Fibroblast of lung (primary cell): ENCODE measurements around the gene XPR1. TPM values are rescaled to one million over a fixed set of nuclear protein-coding genes. Genes with fewer than 3 reads are reported as not detected.

Experiments used
- DNase-seq, 2 donors: peaks; one replicate each; pipeline versions ENCODE4 v3.0.0 to v3.0.0-alpha.2; 2010; ENCODE audit warnings: low read depth in 2 of 2
- H2AFZ ChIP-seq: 2 replicates; pipeline ENCODE4 v1.5.1; 2012; ENCODE audit warnings: low read length, control low read depth, inconsistent platforms
- H3K27ac ChIP-seq: 2 replicates; pipeline ENCODE4 v1.5.1; 2011; ENCODE audit warnings: low read length, control low read depth; ENCODE audit not compliant: insufficient read depth
- H3K27me3 ChIP-seq: 2 replicates; pipeline ENCODE4 v1.5.1; 2011; ENCODE audit warnings: mild to moderate bottlenecking, low read length; ENCODE audit not compliant: control insufficient read depth, insufficient read depth
- H3K36me3 ChIP-seq: 2 replicates; pipeline ENCODE4 v1.5.1; 2011; ENCODE audit warnings: low read length; ENCODE audit not compliant: control insufficient read depth, insufficient read depth
- H3K4me1 ChIP-seq: 2 replicates; pipeline ENCODE4 v1.5.1; 2011; ENCODE audit warnings: low read length; ENCODE audit not compliant: control insufficient read depth, insufficient read depth; ENCODE audit errors: extremely low read depth
- H3K4me2 ChIP-seq: 2 replicates; pipeline ENCODE4 v1.5.1; 2011; ENCODE audit warnings: low read length, control low read depth; ENCODE audit not compliant: insufficient read depth; ENCODE audit errors: extremely low read depth
- H3K4me3 ChIP-seq, 4 experiments: fragments of 200-600 bp in 1 of 4; sonication (generic) in 1 of 4; replicated peaks in 1 of 4; 2 replicates each; pipeline ENCODE4 v1.5.1; 2011 to 2016; ENCODE audit warnings: low read length in 4 of 4, low read depth in 3 of 4, mild to moderate bottlenecking in 3 of 4, control low read depth in 2 of 4, inconsistent platforms in 1 of 4, mixed read lengths in 1 of 4; ENCODE audit not compliant: insufficient read depth in 1 of 4; ENCODE audit errors: control extremely low read depth in 1 of 4
- H3K79me2 ChIP-seq: 2 replicates; pipeline ENCODE4 v1.5.1; 2012; ENCODE audit warnings: mild to moderate bottlenecking, low read length, inconsistent platforms; ENCODE audit not compliant: control insufficient read depth, insufficient read depth
- H3K9ac ChIP-seq: 2 replicates; pipeline ENCODE4 v1.5.1; 2011; ENCODE audit warnings: mild to moderate bottlenecking, low read length, control low read depth; ENCODE audit not compliant: insufficient read depth
- H3K9me3 ChIP-seq: 2 replicates; pipeline ENCODE4 v1.5.1; 2012; ENCODE audit warnings: low read depth, low read length; ENCODE audit not compliant: control insufficient read depth, insufficient read depth
- H4K20me1 ChIP-seq: 2 replicates; pipeline ENCODE4 v1.5.1; 2011; ENCODE audit warnings: low read length; ENCODE audit not compliant: control insufficient read depth, insufficient read depth; ENCODE audit errors: extremely low read depth
- EZH2 ChIP-seq: IDR thresholded peaks from 2 replicates; pipeline ENCODE4 v1.5.1; 2012; ENCODE audit warnings: low read length, control low read depth, mild to moderate bottlenecking; ENCODE audit errors: missing control alignments
- polyA plus RNA-seq, 2 donors: library from polyadenylated mRNA; depleted of rRNA in 1 of 2; stranded (reverse) in 1 of 2; unstranded in 1 of 2; fragments of >200 nt; gene quantifications; 2 replicates each; pipeline ENCODE4 v1.2.1, GENCODE V29; 2011 to 2012; ENCODE audit warnings: missing spikeins in 1 of 2
- total RNA-seq: library from RNA; depleted of rRNA; stranded (reverse); fragments of >200 nt; gene quantifications from 2 replicates; pipeline ENCODE4 v1.2.1, GENCODE V29; 2014
- TF ChIP-seq, protein P1 (sequence below), 2 donors: IDR thresholded peaks in 1 of 2; conservative IDR thresholded peaks in 1 of 2; 1 replicate in 1 of 2; 2 replicates in 1 of 2; pipeline ENCODE4 v1.5.1; 2011 to 2012; ENCODE audit warnings: low read length in 2 of 2, control low read depth in 1 of 2, inconsistent platforms in 1 of 2, low read depth in 1 of 2, mild to moderate bottlenecking in 1 of 2

XPR1 gene
- total and polyA plus RNA-seq, 2 donors (not counting 1 experiment from before 2014, with no cell fraction given) = 18.4 to 31.5 TPM

DNA sequence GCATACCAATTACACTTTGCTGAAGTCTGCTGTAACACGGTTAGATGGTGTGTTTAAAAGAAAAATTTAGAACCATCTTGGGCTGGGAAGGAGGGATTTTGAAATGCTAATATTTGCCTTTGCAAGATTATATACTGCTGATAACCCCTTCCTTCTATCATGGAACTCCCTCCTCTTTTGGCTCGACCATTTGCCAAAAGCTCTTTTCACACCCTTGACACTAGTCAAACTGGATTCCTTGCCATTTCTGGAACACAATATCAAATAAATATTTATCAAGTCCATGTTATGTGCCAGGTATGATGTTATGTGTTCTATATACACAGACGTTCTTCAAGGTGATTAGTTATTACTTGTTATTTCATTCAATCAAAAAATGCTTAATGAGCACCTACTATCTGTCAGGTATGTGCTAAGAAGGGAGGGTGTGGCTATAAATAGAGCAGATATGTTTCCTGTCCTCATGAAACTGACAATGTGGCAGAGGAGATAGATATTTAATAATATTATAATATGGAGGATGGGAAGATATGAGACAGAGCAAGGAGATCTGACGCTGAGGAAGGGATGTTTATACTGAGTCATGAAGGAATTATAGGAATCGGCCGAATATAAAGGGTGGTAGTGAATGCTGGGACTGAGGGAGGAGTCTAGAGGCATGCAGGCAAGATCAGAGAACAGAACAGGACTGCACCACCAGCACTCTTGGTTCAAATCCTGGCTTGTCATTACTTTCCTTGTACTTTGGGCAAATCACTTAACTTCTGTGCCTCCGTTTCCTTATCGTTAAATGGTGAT lies 16.1 kb upstream of the XPR1 start:
- Histone ChIP-seq H4K20me1 (no peaks in the 10 kb centered on the region), H3K27ac (peak overlapping the region; percentile 13), H3K27me3 (no peaks in the 10 kb centered on the region), H3K9me3 (no peaks in the 10 kb centered on the region), H3K79me2 (no peaks in the 10 kb centered on the region), H3K4me2 (peak overlapping the region; percentile 63), H3K36me3 (no peaks in the 10 kb centered on the region), H2AFZ (peak overlapping the region; percentile 82), H3K4me1 (peaks cover 5% of the 10 kb centered on the region), H3K4me3 (no peak overlapping the region), H3K9ac (no peak overlapping the region)
- TF ChIP-seq, protein P1, sequence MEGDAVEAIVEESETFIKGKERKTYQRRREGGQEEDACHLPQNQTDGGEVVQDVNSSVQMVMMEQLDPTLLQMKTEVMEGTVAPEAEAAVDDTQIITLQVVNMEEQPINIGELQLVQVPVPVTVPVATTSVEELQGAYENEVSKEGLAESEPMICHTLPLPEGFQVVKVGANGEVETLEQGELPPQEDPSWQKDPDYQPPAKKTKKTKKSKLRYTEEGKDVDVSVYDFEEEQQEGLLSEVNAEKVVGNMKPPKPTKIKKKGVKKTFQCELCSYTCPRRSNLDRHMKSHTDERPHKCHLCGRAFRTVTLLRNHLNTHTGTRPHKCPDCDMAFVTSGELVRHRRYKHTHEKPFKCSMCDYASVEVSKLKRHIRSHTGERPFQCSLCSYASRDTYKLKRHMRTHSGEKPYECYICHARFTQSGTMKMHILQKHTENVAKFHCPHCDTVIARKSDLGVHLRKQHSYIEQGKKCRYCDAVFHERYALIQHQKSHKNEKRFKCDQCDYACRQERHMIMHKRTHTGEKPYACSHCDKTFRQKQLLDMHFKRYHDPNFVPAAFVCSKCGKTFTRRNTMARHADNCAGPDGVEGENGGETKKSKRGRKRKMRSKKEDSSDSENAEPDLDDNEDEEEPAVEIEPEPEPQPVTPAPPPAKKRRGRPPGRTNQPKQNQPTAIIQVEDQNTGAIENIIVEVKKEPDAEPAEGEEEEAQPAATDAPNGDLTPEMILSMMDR (conservative IDR thresholded peaks at IDR 0.05 in 1 of 2, IDR thresholded peaks at IDR 0.05 in 1 of 2; ENCODE audit: low read depth in 1 of 2, low read length in 2 of 2) = no peak
- no peak for TF ChIP-seq EZH2
- DNase-seq = peak; percentile 27 to 38

GRCh38 chr1:180616439-180616838 lies 15.4 kb upstream of the XPR1 start:
- H3K9me3 ChIP-seq = no peaks in the 10 kb centered on the region
- TF ChIP-seq, protein P1 (conservative IDR thresholded peaks at IDR 0.05 in 1 of 2, IDR thresholded peaks at IDR 0.05 in 1 of 2; ENCODE audit: low read depth in 1 of 2, low read length in 2 of 2) = no peak
- TF ChIP-seq EZH2 = no peak
- H3K79me2 ChIP-seq = no peaks in the 10 kb centered on the region
- H3K4me1 ChIP-seq = peaks cover 5% of the 10 kb centered on the region
- peak overlapping the region; percentile 63 for H3K4me2 ChIP-seq
- H3K4me3 ChIP-seq = no peak overlapping the region
- H2AFZ ChIP-seq = peak overlapping the region; percentile 82
- no peaks in the 10 kb centered on the region for H4K20me1 ChIP-seq
- peak; percentile 28 to 91 for DNase-seq
- H3K27ac ChIP-seq = peak overlapping the region; percentile 13
- H3K27me3 ChIP-seq = no peaks in the 10 kb centered on the region
- no peak overlapping the region for H3K9ac ChIP-seq
- H3K36me3 ChIP-seq = no peaks in the 10 kb centered on the region

GRCh38 chr1:180617774-180618395 lies 13.9 kb upstream of the XPR1 start:
- H3K9ac ChIP-seq = no peak overlapping the region
- H3K27me3 ChIP-seq = no peaks in the 10 kb centered on the region
- H3K4me3 ChIP-seq = no peak overlapping the region
- no peak overlapping the region for H3K4me2 ChIP-seq
- no peak overlapping the region for H2AFZ ChIP-seq
- no peak for DNase-seq
- no peaks in the 10 kb centered on the region for H3K36me3 ChIP-seq
- H3K27ac ChIP-seq = no peak overlapping the region
- H3K79me2 ChIP-seq = no peaks in the 10 kb centered on the region
- H4K20me1 ChIP-seq = no peaks in the 10 kb centered on the region
- peaks cover 5% of the 10 kb centered on the region for H3K4me1 ChIP-seq
- H3K9me3 ChIP-seq = no peaks in the 10 kb centered on the region
- no peak for TF ChIP-seq EZH2
- TF ChIP-seq, protein P1 (conservative IDR thresholded peaks at IDR 0.05 in 1 of 2, IDR thresholded peaks at IDR 0.05 in 1 of 2; ENCODE audit: low read depth in 1 of 2, low read length in 2 of 2) = no peak
